Activated T-helper 1 cell treated with anti-CD3 and anti-CD28 coated beads, Interleukin-12 subunit alpha, Interleukin-12 subunit beta, Interleukin-2, Interleukin-4 antibody, amounts not matched to agents 30 ng/mL and 10 ng/mL and 1 ng/mL, durations not matched to agents 14 hours and 24 hours and 36 hours (primary cell): Measurements from ENCODE around the gene WDR73. TPM values are rescaled to one million over a fixed set of nuclear protein-coding genes. Genes with fewer than 3 reads are reported as not detected.
A peak's percentile ranks its signal among the peaks of the same experiment; 100 is the strongest.

Experiments
- DNase-seq: peaks from one replicate; pipeline ENCODE4 v3.0.0; 2021; ENCODE audit warnings: low spot score
- H3K27ac Mint-ChIP-seq: one replicate; pipeline ENCODE4 v1.8.0; 2021; ENCODE audit warnings: mild to moderate bottlenecking, mixed read lengths
- H3K27me3 Mint-ChIP-seq: one replicate; pipeline ENCODE4 v1.8.0; 2022; ENCODE audit warnings: mild to moderate bottlenecking, moderate library complexity, mixed read lengths; ENCODE audit not compliant: insufficient read depth
- H3K36me3 Mint-ChIP-seq: one replicate; pipeline ENCODE4 v1.8.0; 2021; ENCODE audit warnings: low read depth, mixed read lengths
- H3K4me1 Mint-ChIP-seq: one replicate; pipeline ENCODE4 v1.8.0; 2021; ENCODE audit warnings: low read depth, mixed read lengths
- H3K4me3 Mint-ChIP-seq: one replicate; pipeline ENCODE4 v1.8.0; 2021; ENCODE audit warnings: mild to moderate bottlenecking, moderate library complexity, mixed read lengths
- H3K9me3 Mint-ChIP-seq: one replicate; pipeline ENCODE4 v1.8.0; 2021; ENCODE audit warnings: mixed read lengths
- intact Hi-C: fragments of 100-400 bp; cut with micrococcal nuclease; formaldehyde crosslinking; loops from one replicate; pipeline ENCODE4 v1.15.1; 2024
- total RNA-seq: library from RNA; stranded (reverse); gene quantifications from 2 replicates; pipeline ENCODE4 v1.2.3, GENCODE V29; 2022

Gene WDR73
- total RNA-seq, 1 donor from 2014 or later, result 33.5 TPM

DNA sequence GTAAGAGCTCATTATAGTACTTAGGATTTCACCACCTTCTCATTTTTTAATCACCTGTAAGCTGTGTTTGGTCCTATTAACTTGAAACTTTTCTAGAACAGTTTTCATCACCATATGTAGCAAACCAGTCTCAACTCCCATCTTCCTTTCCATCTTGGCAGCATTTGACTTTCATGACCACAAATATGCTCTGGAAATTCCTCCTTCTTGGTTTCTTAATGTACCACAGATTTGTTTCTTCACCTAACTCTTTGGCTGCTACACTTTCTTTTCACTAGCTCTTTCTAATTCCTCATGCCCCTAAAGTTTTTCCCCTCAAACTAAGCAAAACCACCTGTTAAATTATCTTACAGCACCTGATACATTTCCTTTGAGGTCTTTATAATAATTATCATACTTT, 17.1 kb upstream of the WDR73 start:
- no peak for DNase-seq
- H3K9me3 Mint-ChIP-seq, result no peaks in the 10 kb centered on the region
- peaks cover 40% of the 10 kb centered on the region for H3K4me1 Mint-ChIP-seq
- no peaks in the 10 kb centered on the region for H3K27me3 Mint-ChIP-seq
- peaks cover 38% of the 10 kb centered on the region for H3K36me3 Mint-ChIP-seq
- intact Hi-C loops, result no loop called here
- peak overlapping the region; percentile 18 for H3K27ac Mint-ChIP-seq
- H3K4me3 Mint-ChIP-seq, result no peak overlapping the region

DNA sequence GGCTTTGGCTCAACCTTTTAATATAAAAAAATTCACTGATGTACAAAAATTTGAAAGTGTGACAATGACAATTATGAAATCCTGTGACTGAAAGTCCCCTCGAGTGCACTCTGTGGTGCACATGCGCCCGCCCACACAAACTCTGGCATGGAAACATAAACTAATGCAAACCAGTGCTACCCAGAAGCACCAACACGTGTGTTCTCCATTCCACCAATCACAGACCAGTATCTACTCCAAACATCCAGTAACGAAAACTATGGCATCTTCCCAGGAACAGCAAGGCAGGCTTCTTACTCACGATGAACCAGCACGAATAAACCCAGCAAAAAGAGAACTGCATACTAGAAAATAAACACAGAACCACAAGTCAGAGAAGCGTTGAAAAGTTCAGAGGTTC, 15.6 kb upstream of the WDR73 start:
- DNase-seq, result no peak
- Mint-ChIP-seq H3K27ac (peak overlapping the region; percentile 79), H3K4me1 (peaks cover 44% of the 10 kb centered on the region), H3K27me3 (no peaks in the 10 kb centered on the region), H3K9me3 (no peaks in the 10 kb centered on the region), H3K4me3 (peak overlapping the region; percentile 8), H3K36me3 (peaks cover 43% of the 10 kb centered on the region)
- intact Hi-C loops, result loop anchor here (1.0 to 5.0 kb wide), 6 partner anchors 11 to 92 kb away; partner anchors contain the start of genes NMB and SEC11A

DNA sequence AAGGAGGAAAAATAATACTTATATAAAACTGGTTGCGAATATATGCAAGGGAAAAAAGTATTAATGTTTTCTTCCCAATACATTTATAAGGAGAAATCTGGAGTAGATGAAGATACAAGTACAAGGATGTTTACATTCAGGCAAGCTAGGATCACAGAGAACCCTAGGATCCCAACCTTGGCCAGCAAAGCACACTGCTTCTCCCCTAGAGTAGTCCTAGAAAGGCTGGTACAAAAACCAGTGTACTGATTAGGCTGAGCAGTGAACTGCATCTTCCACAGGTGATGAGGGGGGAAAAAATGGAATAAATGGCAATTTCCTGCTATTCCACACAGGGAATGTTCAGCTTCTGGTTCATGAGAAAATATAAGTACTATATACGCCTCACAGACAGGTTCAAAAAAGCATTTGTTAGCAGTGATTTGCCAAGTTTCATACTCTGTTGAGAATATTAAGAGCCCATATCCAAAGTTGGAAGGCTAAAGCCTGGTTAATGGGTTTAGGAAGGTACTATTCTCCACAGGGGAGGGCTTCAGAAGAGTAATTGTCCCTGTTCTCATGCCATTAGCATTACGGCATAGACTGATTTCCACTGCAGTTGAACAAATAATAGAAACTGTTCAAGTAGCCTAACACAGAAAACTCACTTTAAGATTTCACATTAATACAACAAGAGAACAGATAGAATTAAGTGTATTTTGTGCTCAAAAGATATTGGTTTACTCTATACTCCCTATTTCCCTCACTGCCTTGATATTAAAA, 14.3 kb upstream of the WDR73 start:
- H3K9me3 Mint-ChIP-seq, result no peaks in the 10 kb centered on the region
- H3K36me3 Mint-ChIP-seq, result peaks cover 47% of the 10 kb centered on the region
- no peaks in the 10 kb centered on the region for H3K27me3 Mint-ChIP-seq
- H3K27ac Mint-ChIP-seq, result peak overlapping the region; percentile 85
- intact Hi-C loops, result loop anchor here (5.0 kb wide), 1 partner anchor 36 kb away; no protein-coding TSS in a partner anchor
- peaks cover 44% of the 10 kb centered on the region for H3K4me1 Mint-ChIP-seq
- DNase-seq, result no peak
- H3K4me3 Mint-ChIP-seq, result no peak overlapping the region

DNA sequence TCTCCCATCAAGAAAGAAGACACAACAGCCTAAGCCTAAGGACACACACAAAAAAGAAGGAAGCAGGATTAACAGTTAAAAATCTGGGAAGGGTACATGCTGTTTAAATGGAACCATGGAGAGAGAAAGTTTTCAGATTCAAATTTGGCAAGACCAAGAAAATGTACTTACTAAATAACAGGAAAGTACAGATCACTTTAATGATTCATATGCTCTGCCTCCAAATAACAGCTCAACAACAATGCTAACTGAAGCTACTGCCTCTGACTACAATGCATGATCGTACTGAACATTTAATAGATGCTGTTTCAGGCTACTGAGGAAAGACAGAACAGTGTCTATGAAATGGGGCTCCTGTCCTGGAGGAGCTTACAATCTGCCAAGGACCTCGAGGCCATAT, 12.3 kb upstream of the WDR73 start:
- DNase-seq, result no peak
- Mint-ChIP-seq H3K9me3 (no peaks in the 10 kb centered on the region), H3K4me3 (no peak overlapping the region), H3K27ac (peak overlapping the region; percentile 62), H3K36me3 (peaks cover 40% of the 10 kb centered on the region), H3K27me3 (no peaks in the 10 kb centered on the region), H3K4me1 (peaks cover 38% of the 10 kb centered on the region)
- intact Hi-C loops, result loop anchor here (5.0 kb wide), 1 partner anchor 34 kb away; no protein-coding TSS in a partner anchor

DNA sequence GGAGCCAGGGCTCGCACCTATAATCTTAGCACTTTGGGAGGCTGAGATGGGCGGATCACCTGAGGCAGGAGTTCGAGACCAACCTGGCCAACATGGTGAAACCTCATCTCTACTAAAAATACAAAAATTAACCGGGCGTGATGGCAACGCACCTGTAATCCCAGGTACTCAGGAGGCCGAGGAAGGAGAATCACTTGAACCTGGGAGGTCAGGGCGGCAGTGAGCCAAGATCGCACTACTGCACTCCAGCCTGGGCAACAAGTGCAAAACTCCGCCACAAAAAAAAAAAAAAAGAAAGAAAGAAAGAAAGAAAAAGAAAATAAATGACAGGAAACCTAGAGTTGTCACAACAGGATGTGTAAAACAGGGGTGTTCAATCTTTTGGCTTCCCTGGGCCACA, 6.9 kb upstream of the WDR73 start:
- no peak overlapping the region for H3K4me3 Mint-ChIP-seq
- H3K9me3 Mint-ChIP-seq, result no peaks in the 10 kb centered on the region
- H3K27ac Mint-ChIP-seq, result no peak overlapping the region
- peaks cover 9% of the 10 kb centered on the region for H3K36me3 Mint-ChIP-seq
- peaks cover 15% of the 10 kb centered on the region for H3K4me1 Mint-ChIP-seq
- no peak for DNase-seq
- H3K27me3 Mint-ChIP-seq, result peaks cover 2% of the 10 kb centered on the region
- intact Hi-C loops, result no loop called here

DNA sequence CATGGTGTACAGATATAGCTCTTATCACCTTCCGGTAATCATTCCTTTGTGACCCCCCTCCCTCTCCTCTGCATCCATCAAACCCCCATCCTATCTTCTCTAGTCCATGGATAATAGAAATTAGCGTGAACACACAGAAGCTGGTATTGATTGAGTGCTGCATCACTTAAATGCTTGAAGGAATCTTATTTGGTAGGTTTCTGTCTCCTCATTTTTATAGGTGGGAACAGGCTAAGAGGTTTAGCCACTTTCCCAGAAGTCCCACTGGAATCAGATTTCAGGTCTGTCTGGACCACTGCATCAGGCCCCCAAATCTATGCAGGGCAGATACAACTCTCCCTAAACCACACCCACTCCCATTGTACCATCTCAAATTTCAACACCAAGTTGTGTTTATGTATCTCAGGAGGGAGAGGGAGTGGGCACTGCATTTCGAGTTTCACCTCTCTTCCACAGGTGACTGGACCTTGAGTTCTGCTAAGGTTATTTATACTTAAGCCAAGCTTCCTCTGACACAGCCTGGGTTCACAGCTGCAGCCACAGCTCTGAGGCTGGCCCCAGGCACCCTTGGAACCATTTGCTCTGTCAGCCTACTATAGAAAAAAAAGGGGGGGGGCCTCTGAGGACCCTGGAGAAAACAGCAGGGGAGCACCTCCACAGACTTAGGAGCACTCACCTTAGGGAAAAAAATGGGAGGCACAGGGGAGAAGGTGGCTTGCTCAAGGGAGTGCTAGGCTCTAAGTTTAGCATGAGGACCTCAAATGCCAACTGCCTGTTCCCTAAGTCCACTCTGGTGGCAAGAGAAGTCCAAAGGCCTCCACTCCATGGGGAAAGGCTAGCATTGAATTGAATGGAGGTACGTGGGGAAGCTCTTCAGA, 6.1 kb upstream of the WDR73 start:
- Mint-ChIP-seq H3K4me3 (no peak overlapping the region), H3K4me1 (peaks cover 15% of the 10 kb centered on the region), H3K9me3 (no peaks in the 10 kb centered on the region), H3K27ac (no peak overlapping the region), H3K27me3 (peaks cover 2% of the 10 kb centered on the region), H3K36me3 (peaks cover 9% of the 10 kb centered on the region)
- intact Hi-C loops, result no loop called here
- no peak for DNase-seq

DNA sequence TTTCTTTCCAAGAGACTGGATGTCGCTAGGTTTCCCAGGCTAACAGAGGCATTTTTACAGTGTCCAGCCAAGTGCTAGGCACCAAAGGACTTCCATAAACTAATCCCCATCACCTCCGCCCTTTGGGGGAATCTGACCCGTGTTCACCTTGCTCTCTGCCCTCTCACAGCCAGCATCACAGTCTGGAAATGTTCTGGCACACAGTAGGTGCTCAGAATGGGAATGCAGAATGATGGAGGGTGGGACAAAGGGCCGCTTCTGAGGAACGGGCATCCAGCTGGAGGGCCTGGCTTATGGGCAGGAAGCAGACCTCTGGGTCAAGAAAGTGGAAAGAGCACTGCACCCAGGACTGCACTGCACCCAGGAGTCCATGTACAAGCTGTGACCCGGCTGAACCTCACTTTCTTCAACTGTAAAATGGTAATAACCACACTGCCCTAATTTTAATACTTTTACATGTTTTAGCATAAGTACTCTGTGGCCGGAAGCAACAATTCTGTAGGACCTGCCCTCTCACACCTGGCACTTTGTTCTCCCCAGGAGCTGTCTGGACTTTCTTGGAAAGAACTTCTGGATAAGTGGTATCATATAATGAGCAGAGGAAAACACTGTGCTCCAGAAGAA, 4.8 kb upstream of the WDR73 start:
- H3K27me3 Mint-ChIP-seq, result peaks cover 2% of the 10 kb centered on the region
- H3K4me1 Mint-ChIP-seq, result peaks cover 21% of the 10 kb centered on the region
- peaks cover 1% of the 10 kb centered on the region for H3K36me3 Mint-ChIP-seq
- H3K9me3 Mint-ChIP-seq, result no peaks in the 10 kb centered on the region
- peak overlapping the region; percentile 71 for H3K27ac Mint-ChIP-seq
- H3K4me3 Mint-ChIP-seq, result peak overlapping the region; percentile 73
- intact Hi-C loops, result loop anchor here (1.0 kb wide), 3 partner anchors 10 to 77 kb away; no protein-coding TSS in a partner anchor
- no peak for DNase-seq

DNA sequence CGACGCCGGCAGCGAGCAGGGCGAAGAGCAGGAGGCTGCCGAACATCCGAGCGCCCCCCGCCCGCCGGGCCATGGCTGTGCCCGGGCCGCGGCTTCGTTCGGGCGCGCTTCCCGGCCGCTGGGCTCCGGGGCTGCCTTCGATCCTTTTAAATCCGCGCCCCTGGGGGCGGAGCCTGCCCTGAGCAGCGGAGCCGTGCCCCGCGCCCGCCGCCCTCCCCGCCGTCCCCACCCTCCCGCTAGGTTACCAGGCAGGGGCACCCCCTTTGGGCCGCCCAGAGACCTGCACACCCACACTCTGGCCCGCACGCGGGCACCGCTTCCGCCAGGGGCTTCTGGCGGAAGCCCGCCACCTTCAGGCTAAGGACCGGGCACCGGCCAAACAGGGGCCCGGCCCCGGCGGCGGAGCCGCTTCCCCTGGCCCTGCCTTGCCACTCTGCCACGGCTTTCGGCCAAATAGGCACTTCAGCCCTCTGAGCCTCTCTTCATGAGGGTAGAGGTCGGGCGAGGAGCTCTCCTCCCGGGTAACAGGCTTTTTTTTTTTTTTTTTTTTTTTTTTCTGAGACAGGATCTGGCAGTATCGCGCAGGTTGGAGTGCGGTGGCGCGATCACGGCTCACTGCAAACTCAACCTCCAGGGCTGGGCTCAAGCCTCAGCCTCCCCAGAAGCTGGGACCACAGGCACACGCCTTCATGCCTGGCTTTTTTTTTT, 4.2 kb upstream of the WDR73 start, which contains the start of gene NMB:
Gene NMB (minus strand): TSS at position 120 of the 708 bp plus-strand sequence. CDS start 47 bp downstream, at position 73.
- Mint-ChIP-seq H3K36me3 (no peaks in the 10 kb centered on the region), H3K4me3 (peak within 1 kb of the TSS; percentile 73), H3K27me3 (peaks cover 2% of the 10 kb centered on the region), H3K27ac (peak within 1 kb of the TSS; percentile 56), H3K4me1 (peaks cover 26% of the 10 kb centered on the region), H3K9me3 (no peaks in the 10 kb centered on the region)
- DNase-seq, result peak; percentile 73
- intact Hi-C loops, result loop anchor here (1.0 kb wide), 3 partner anchors 11 to 78 kb away; no protein-coding TSS in a partner anchor

DNA sequence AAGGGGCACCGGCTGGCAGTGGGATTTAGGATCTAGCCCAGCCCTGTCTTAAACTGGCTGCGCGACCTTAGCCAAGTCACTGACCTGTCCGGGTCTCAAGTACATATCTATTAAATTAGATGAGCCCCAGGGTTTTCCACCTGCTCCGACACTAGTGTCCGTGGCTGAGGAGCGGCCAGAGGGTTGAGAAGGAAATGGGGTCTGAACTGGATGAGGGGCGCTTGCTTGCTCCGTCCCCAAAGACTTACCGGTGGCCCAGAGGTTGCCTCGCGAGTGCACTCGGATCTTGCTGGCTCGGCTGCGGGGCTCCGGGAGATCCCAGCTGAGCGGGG, 3.6 kb upstream of the WDR73 start:
- Mint-ChIP-seq H3K27ac (peak overlapping the region; percentile 56), H3K4me3 (peak overlapping the region; percentile 73), H3K4me1 (peaks cover 26% of the 10 kb centered on the region), H3K36me3 (no peaks in the 10 kb centered on the region), H3K27me3 (peaks cover 2% of the 10 kb centered on the region), H3K9me3 (no peaks in the 10 kb centered on the region)
- intact Hi-C loops, result loop anchor here (1.0 kb wide), 3 partner anchors 12 to 79 kb away; no protein-coding TSS in a partner anchor
- DNase-seq, result no peak

DNA sequence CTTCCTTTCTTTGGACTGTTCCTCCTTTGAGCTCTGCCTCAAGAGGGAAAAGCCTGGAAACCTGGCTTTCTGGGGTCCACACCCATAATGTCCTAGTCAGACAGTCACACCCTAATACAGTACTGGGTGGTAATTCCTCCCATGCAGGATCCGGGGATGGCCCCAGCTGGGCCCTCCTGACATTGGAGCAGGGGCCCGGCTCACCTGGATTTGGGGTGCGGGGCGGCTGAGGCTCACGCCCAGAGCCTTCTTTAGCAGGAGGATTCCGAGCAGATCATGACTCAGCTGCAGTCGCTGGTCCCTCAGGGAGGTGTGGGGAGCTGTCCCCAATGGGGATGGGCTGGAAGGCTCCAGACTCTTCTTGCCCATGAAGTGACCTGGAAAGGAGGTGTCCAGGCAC, 2.9 kb upstream of the WDR73 start:
- H3K9me3 Mint-ChIP-seq, result no peaks in the 10 kb centered on the region
- intact Hi-C loops, result no loop called here

DNA sequence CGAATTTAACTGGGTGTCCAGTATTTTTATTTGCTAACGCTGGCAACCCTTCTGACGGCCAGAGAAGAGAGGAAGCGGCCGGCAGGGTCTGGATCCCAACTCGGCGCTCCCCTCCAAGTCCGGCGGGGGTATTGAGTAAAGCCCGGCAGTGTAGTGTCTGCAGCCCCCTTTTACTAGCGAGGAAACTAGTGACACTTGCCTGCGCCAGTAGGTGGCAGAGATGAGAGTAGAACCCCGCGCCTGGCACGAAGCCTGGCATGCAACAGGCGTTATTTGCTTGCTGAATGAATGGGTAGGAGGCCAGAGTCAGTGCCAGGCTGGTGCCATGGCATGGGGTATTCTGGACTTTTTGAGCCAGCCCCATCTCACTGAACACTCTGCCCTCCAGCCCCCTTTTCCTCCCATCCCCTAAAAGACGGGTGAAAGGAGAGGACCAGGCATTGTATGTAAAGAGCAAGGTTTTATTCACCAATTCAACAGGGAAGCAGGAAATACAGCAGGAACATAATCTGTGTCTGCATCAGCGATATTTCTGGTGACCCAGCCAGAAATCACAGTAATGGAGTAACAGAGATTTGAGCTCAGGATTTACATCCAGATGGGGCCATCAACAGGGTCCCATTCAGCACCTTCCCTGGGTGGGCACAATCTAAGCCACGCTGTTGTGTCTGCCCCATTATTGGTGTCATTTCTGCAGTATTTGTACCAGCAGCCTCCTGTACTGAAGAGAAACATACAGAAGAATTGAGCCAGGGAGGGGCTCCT, 788 bp upstream of the WDR73 start:
- H3K9me3 Mint-ChIP-seq, result no peaks in the 10 kb centered on the region
- peaks cover 2% of the 10 kb centered on the region for H3K27me3 Mint-ChIP-seq
- DNase-seq, result peak; percentile 55
- peak overlapping the region; percentile 99 for H3K4me3 Mint-ChIP-seq
- H3K27ac Mint-ChIP-seq, result peak overlapping the region; percentile 36
- peaks cover 34% of the 10 kb centered on the region for H3K4me1 Mint-ChIP-seq
- intact Hi-C loops, result loop anchor here (1.0 kb wide), 11 partner anchors 22 to 326 kb away; partner anchors contain the start of genes PDE8A and SEC11A
- peaks cover 12% of the 10 kb centered on the region for H3K36me3 Mint-ChIP-seq

More for the DNA sequence above, 2.9 kb upstream of the WDR73 start:
- no peak for DNase-seq
- peak overlapping the region; percentile 73 for H3K4me3 Mint-ChIP-seq
- H3K27ac Mint-ChIP-seq, result no peak overlapping the region
- peaks cover 2% of the 10 kb centered on the region for H3K27me3 Mint-ChIP-seq
- peaks cover 5% of the 10 kb centered on the region for H3K36me3 Mint-ChIP-seq
- peaks cover 32% of the 10 kb centered on the region for H3K4me1 Mint-ChIP-seq
